ENCODE results near the gene NR0B1. TPM values are rescaled to one million over a fixed set of nuclear protein-coding genes. Genes with fewer than 3 reads are reported as not detected.
A peak's percentile ranks its signal among the peaks of the same experiment; 100 is the strongest.

The NR0B1 gene
- total RNA-seq, 1 experiment from 2014 or later, result not detected

DNA sequence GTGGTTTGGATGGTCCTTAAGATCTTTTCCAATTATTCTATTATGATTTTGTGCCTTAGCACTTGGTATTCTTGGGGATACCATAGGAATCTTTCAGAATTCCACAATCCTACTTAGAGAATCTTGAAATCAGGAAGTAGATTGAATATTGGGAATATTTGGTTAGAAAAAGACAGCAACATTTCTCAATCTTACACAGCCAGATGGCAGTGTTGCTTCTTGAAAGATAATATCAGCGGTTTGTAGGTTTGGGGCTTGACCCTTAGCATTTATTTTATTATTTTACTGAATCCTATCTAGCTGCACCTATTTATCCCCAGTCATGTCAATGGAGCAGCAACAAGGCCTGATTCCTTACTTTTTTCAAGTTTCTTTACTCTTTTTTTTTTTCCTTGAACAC is 33.7 kb downstream of the NR0B1 start:
- DNase-seq (ENCODE audit: low read depth), result peak; percentile 40

GRCh38 chrX:30270639-30271038 is 38.6 kb downstream of the NR0B1 start:
- DNase-seq (ENCODE audit: low read depth), result peak; percentile 63

- no peak for DNase-seq (ENCODE audit: low read depth)
Measured at GRCh38 chrX:30262763-30263162, 46.4 kb downstream of the NR0B1 start.

- DNase-seq (ENCODE audit: low read depth), result no peak
Measured at GRCh38 chrX:30261012-30261411, 48.2 kb downstream of the NR0B1 start.

DNA sequence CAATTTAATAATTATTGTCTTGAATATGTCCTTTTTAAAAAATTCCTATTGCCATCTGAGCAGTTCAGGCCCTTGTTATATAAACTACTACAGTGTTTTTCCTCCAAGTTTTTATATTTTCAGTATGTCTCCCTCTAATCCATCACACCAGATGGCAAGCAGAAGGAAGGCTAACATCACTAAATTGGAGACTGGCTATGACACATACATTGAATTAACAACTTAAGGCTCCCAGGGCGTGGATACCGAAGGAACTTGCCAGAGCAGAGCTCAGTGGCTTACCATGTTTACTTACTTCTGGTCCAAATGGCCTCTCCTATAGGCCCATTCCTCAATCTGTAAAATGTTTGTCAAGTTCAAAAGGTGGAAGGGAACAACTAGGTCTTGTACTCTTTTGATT is 49.3 kb downstream of the NR0B1 start:
- no peak for DNase-seq (ENCODE audit: low read depth)

Other genes with a start within 250 kb of the NR0B1 start
- 0.12 and 0.22 TPM in 2 replicates for gene MAGEB2, start 93.8 kb downstream of the NR0B1 start, total RNA-seq (2014; rRNA removed; shearing (Covaris generic))
- 0.07 and 0.12 TPM in 2 replicates for gene MAGEB3, start 78.7 kb downstream of the NR0B1 start, total RNA-seq (2014; rRNA removed; shearing (Covaris generic))
- gene MAGEB4, start 67.4 kb downstream of the NR0B1 start, total RNA-seq (2014; rRNA removed; shearing (Covaris generic)), result not detected in 2 replicates
- not detected in 2 replicates for gene MAGEB1, start 62.2 kb downstream of the NR0B1 start, total RNA-seq (2014; rRNA removed; shearing (Covaris generic))